T1000 (cell line): ENCODE data around the gene PRKAG1.

Experiments used
- DNase-seq: peaks from one replicate; lab custom pipeline; 2025; ENCODE audit warnings: mixed read lengths; lab: John Stamatoyannopoulos, UW

Gene PRKAG1

GRCh38 chr12:49049566-49050224, 31.1 kb upstream of the PRKAG1 start:
- DNase-seq = no peak

- no peak for DNase-seq
These were observed 30.4 kb upstream of the PRKAG1 start for GRCh38 chr12:49048953-49049352.

- DNase-seq = no peak
These were observed 27.7 kb upstream of the PRKAG1 start for GRCh38 chr12:49046129-49046895.

- DNase-seq = no peak
These were observed 26.1 kb upstream of the PRKAG1 start for GRCh38 chr12:49044660-49045059.

- DNase-seq = no peak
These were observed 25.3 kb upstream of the PRKAG1 start for GRCh38 chr12:49043856-49044258.

GRCh38 chr12:49043241-49043640, 24.7 kb upstream of the PRKAG1 start:
- no peak for DNase-seq

- DNase-seq = no peak
These were observed 23.4 kb upstream of the PRKAG1 start for GRCh38 chr12:49041881-49042484.

GRCh38 chr12:49041036-49041880, 22.7 kb upstream of the PRKAG1 start:
- DNase-seq = no peak

- no peak for DNase-seq
These were observed 21.8 kb upstream of the PRKAG1 start for GRCh38 chr12:49040364-49040855.

- no peak for DNase-seq
These were observed 21.1 kb upstream of the PRKAG1 start for GRCh38 chr12:49039421-49040363.

GRCh38 chr12:49038291-49038955, 19.8 kb upstream of the PRKAG1 start:
- no peak for DNase-seq

GRCh38 chr12:49037947-49038237, 19.3 kb upstream of the PRKAG1 start:
- no peak for DNase-seq

- DNase-seq = no peak
These were observed 18.8 kb upstream of the PRKAG1 start for GRCh38 chr12:49037111-49037946.

GRCh38 chr12:49036029-49036428, 17.5 kb upstream of the PRKAG1 start:
- no peak for DNase-seq

- no peak for DNase-seq
These were observed 15.7 kb upstream of the PRKAG1 start for GRCh38 chr12:49034286-49034622.

GRCh38 chr12:49033611-49034285, 15.2 kb upstream of the PRKAG1 start:
- no peak for DNase-seq

GRCh38 chr12:49032679-49033447, 14.3 kb upstream of the PRKAG1 start:
- DNase-seq = no peak

- no peak for DNase-seq
These were observed 13.7 kb upstream of the PRKAG1 start for GRCh38 chr12:49032276-49032675.
